Muscle layer of colon (tissue), 2 donors: Measurements from ENCODE around the gene BAG1.

Source experiments
- H3K27ac ChIP-seq: one replicate; pipeline ENCODE4 v1.7.0; 2013; ENCODE audit warnings: low read depth, mild to moderate bottlenecking, low read length, moderate library complexity
- H3K27me3 ChIP-seq, 2 donors: one replicate each; pipeline ENCODE4 v1.7.0; 2013; ENCODE audit warnings: low read length in 2 of 2, mild to moderate bottlenecking in 2 of 2; ENCODE audit not compliant: insufficient read depth in 2 of 2, control insufficient read depth in 1 of 2
- H3K36me3 ChIP-seq: one replicate; pipeline ENCODE4 v1.7.0; 2013; ENCODE audit warnings: mild to moderate bottlenecking, low read length; ENCODE audit not compliant: insufficient read depth
- H3K4me1 ChIP-seq: one replicate; pipeline ENCODE4 v1.7.0; 2013; ENCODE audit warnings: mild to moderate bottlenecking, low read length; ENCODE audit not compliant: insufficient read depth
- H3K4me3 ChIP-seq, 2 donors: one replicate each; pipeline ENCODE4 v1.7.0; 2013; ENCODE audit warnings: low read length in 2 of 2, low read depth in 1 of 2, mild to moderate bottlenecking in 1 of 2, moderate library complexity in 1 of 2
- H3K9ac ChIP-seq: one replicate; pipeline ENCODE4 v1.7.0; 2013; ENCODE audit warnings: low read length
- H3K9me3 ChIP-seq: one replicate; pipeline ENCODE4 v1.7.0; 2013; ENCODE audit warnings: mild to moderate bottlenecking, low read length
- donor health status: abdominal sarcoma.
- donor health status: Adenocarcinoma of cecum.

Gene BAG1

DNA sequence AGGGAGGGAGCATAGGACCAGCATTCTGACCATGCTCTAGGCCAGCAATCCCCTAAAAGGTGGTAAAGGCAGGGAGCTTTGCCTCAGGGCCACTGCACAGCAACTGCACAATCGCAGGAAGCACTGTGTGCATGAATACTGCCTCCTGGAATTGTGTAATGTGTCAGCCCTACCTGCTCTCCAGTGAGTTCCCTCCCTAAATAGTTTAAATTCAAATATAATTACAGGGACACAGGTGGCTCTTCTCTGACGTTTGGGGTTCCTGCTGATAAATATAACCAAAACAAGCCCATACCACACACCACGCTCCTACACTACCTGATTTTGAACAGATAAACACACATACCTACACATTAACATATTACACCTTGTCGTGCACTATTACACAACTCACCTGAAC, 9.0 kb downstream of the BAG1 start:
- Histone ChIP-seq H3K36me3 (peaks cover 62% of the 10 kb centered on the region), H3K27ac (no peak overlapping the region), H3K4me3 (no peak overlapping the region)

DNA sequence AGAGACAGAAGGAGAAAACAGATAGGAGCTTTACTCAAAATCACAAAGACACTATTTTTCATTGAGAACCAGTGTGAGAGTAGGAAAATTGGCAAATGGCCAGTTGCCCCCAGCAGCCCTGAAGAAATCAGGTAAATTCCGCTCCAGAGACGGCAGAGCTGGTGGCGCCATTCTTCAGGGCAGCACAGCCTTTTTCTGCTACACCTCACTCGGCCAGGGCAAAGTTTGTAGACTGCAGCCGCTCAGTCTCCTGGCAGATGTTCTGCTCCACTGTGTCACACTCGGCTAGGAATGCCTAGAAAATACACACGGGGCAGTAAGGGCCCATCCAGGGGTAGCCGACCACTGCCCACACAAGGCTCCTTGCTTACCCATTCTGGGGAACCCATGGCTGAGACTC, 9.5 kb downstream of the BAG1 start:
- Histone ChIP-seq H3K36me3 (peaks cover 58% of the 10 kb centered on the region), H3K9ac (no peak overlapping the region), H3K27ac (no peak overlapping the region), H3K4me1 (no peaks in the 10 kb centered on the region), H3K9me3 (no peaks in the 10 kb centered on the region), H3K4me3 (no peak overlapping the region), H3K27me3 (no peaks in the 10 kb centered on the region)

More for the DNA sequence above, 9.0 kb downstream of the BAG1 start:
- no peaks in the 10 kb centered on the region for H3K9me3 ChIP-seq
- H3K4me1 ChIP-seq: no peaks in the 10 kb centered on the region
- H3K9ac ChIP-seq: no peak overlapping the region
- H3K27me3 ChIP-seq: no peaks in the 10 kb centered on the region

DNA sequence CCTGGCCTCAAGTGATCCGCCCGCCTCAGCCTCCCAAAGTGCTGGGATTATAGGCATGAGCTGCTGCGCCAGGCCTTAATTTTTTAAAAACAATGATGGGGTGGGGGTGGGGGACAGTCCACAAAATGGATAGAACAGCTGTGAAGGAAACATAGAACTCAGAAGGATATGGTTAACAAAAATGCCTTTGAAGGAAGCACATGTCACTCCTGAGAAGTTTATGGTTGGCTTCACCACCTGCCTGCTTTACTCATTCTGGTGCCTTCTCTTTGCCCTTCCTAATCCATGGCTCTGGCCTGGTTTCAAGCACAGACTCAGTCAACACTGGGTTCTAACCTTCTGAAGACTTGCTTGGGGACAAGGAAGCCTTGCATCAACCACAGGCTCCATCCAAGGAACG, 10.3 kb downstream of the BAG1 start:
- Histone ChIP-seq H3K27me3 (no peaks in the 10 kb centered on the region), H3K9me3 (no peaks in the 10 kb centered on the region), H3K27ac (no peak overlapping the region), H3K4me1 (no peaks in the 10 kb centered on the region), H3K4me3 (no peak overlapping the region), H3K9ac (no peak overlapping the region), H3K36me3 (peaks cover 50% of the 10 kb centered on the region)

DNA sequence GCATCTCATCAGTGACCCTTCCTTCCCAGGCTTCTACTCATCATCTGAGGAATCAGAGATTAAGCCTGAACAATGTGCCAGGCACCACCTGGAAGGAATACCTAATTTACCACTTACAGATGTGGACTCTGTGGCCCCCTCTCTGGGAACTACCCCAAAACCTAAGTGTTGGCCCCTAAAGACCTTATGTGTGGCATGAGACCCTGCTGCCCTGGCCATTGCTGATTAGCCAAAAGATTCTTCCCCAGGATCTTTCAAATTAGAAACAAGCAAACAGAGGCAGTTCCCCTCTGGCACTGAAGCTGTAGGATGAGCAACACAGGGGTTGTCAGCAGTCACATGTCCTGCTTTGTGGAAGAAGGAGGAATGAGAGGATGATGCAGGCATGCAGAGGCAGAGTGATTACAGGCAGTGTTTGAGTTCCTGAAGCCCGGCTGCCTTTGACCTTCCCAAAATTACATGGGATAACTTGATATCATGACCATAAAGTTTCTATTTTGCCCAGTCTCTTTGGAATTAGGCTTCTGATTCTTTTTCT, 14.0 kb downstream of the BAG1 start:
- Histone ChIP-seq H3K4me3 (no peak overlapping the region), H3K9me3 (no peaks in the 10 kb centered on the region), H3K9ac (no peak overlapping the region), H3K4me1 (no peaks in the 10 kb centered on the region), H3K27me3 (no peaks in the 10 kb centered on the region), H3K27ac (no peak overlapping the region), H3K36me3 (peaks cover 32% of the 10 kb centered on the region)

DNA sequence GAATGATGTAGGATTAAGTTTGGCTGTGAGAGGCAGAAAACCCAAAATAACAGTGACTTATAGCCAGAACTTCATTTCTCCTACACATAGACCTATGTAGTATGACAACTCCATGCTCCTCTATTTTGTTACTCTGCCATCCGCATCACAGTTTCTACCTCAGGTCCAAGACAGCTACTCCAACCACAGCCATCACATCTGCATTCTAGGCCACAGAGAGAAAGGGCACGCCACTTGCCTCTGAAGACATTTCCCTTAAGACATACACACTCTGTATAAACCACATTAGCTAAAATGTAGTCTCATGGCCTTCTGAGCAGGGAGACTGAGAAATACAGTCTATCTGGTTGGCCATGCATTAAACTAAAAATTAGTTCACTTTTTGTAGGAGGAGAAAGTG, 14.5 kb downstream of the BAG1 start:
- no peak overlapping the region for H3K4me3 ChIP-seq
- H3K36me3 ChIP-seq: peaks cover 26% of the 10 kb centered on the region
- H3K9me3 ChIP-seq: no peaks in the 10 kb centered on the region
- H3K27me3 ChIP-seq: no peaks in the 10 kb centered on the region
- H3K27ac ChIP-seq: no peak overlapping the region
- H3K4me1 ChIP-seq: no peaks in the 10 kb centered on the region
- H3K9ac ChIP-seq: no peak overlapping the region

DNA sequence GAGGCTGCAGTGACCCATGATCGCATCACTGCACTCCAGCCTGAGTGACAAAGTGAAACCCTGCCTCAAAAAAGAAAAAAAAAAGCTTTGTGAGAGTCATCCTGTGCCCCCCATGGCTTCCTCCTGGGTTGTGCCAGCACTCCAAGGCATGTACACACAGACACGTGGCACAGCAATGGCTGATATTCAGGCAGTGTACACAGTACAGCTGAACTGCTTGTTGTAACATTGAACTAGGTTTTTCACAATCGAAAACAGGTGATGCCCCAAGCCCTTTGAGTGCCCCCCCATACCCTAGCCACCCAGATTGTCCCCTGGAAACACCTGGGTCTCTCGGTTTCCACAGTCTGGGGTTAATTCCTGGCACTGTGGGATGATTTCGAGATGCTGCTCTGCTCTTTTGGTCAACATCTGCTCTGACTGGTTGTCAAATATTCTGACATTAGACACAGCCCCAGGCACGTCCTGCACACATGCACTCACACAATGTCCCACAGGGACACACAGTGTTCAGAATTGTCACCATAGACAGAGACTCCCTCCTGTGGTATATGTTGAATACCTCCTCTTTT, 15.3 kb downstream of the BAG1 start:
- Histone ChIP-seq H3K27ac (no peak overlapping the region), H3K27me3 (no peaks in the 10 kb centered on the region), H3K9ac (no peak overlapping the region), H3K4me1 (no peaks in the 10 kb centered on the region), H3K9me3 (no peaks in the 10 kb centered on the region), H3K4me3 (no peak overlapping the region), H3K36me3 (peaks cover 18% of the 10 kb centered on the region)

DNA sequence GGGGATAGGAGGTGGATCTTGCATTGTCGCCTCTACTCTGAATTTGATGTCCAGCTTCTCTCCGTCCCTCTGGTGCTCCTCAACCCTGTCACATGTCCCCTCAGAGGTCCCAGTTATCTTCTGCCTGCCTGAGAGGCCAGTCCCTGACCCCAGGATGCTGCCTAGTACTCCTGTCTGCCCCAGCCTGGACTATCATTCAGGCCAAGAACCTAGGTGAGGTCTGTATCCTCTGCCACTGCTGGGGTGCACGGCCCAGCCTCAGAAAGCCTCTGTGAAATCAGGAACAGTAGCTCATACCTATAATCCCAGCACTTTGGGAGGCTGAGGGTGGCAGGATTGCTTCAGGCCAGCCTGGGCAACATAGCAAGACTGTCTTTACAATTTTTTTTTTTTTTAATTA, 15.9 kb downstream of the BAG1 start:
- Histone ChIP-seq H3K9ac (no peak overlapping the region), H3K4me1 (no peaks in the 10 kb centered on the region), H3K27ac (no peak overlapping the region), H3K36me3 (peaks cover 18% of the 10 kb centered on the region), H3K4me3 (no peak overlapping the region), H3K9me3 (no peaks in the 10 kb centered on the region), H3K27me3 (no peaks in the 10 kb centered on the region)

DNA sequence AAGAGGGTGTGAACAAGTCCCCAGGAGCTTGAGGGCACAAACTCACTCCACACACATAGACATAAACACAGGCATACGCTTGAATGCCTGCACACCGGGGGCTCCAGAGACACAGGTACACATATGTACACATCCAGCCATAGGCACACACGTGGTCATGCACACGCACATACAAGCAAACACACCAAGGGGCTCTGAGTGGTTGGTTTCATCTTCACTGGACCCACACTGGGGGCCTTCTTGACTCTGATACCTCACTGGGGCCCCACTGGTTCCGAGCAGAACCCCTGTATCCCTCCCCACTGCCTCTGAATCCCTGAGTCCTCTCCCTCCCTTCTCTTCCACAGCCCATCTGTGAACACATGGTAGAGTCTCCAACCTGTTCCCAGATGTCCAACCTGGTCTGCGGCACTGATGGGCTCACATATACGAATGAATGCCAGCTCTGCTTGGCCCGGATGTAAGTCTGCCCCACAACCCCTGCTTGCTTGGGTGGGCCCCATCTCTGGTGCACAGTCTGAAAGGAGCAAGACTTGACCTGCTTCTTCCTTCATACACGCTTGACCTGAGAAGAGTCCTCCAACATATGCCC, 18.1 kb downstream of the BAG1 start:
- Histone ChIP-seq H3K27me3 (no peaks in the 10 kb centered on the region), H3K9me3 (no peaks in the 10 kb centered on the region), H3K9ac (no peak overlapping the region)

DNA sequence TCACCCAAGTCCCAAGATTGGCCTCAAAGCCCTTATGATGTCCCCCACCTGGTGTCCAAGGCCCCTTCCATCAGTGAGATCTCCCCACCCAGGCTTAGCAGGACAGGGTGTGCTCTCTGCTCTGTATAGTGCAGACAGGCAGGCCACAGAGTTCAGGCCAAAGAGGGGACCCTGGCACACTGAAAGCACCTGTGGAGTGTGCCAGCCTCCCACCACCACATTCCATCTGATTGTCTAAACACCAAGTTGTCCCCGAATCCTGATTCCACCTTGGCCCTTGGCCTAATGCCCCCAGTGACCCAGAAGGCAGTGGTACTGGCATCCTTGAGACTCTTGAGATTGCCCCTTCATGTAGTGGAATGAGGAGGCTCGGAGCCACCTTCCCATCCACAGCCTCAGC, 19.2 kb downstream of the BAG1 start:
- Histone ChIP-seq H3K36me3 (peaks cover 11% of the 10 kb centered on the region), H3K9ac (no peak overlapping the region), H3K27me3 (no peaks in the 10 kb centered on the region), H3K9me3 (no peaks in the 10 kb centered on the region), H3K4me1 (no peaks in the 10 kb centered on the region), H3K27ac (no peak overlapping the region), H3K4me3 (no peak overlapping the region)

More for the DNA sequence above, 18.1 kb downstream of the BAG1 start:
- H3K27ac ChIP-seq: no peak overlapping the region
- H3K36me3 ChIP-seq: peaks cover 11% of the 10 kb centered on the region
- H3K4me3 ChIP-seq: no peak overlapping the region
- no peaks in the 10 kb centered on the region for H3K4me1 ChIP-seq

DNA sequence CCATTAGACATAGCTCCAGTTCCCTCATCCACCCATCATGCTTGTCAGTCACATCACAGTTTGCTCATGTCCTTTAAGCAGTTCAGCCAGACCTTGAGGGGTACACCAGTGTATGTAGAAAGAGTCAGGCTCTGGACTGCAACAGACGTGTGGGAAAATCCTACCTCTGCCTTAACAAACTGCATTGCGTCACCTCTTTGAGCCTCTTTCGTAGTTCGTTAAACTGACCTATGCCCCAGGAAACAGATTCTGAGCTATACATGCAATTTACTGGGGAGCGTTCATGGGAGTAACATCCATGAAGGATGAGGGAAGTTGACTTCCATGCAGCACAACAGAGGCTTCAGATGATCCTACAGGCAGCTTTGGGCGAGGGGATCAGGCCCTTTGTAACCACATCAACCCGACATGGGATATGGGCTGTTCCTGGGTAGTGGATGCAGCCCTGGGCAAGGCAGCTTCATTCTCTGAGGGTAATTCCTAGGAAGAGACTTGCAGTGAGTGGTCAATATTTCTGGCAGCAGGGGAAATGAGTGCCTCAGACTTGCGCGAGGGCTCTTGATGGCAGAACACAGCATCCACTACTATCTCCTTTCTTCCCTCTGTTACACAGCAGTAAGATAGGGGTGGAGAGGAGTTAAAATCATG, 20.2 kb downstream of the BAG1 start:
- Histone ChIP-seq H3K27ac (no peak overlapping the region), H3K9me3 (no peaks in the 10 kb centered on the region), H3K36me3 (peaks cover 11% of the 10 kb centered on the region), H3K4me1 (no peaks in the 10 kb centered on the region), H3K9ac (no peak overlapping the region), H3K4me3 (no peak overlapping the region), H3K27me3 (no peaks in the 10 kb centered on the region)

DNA sequence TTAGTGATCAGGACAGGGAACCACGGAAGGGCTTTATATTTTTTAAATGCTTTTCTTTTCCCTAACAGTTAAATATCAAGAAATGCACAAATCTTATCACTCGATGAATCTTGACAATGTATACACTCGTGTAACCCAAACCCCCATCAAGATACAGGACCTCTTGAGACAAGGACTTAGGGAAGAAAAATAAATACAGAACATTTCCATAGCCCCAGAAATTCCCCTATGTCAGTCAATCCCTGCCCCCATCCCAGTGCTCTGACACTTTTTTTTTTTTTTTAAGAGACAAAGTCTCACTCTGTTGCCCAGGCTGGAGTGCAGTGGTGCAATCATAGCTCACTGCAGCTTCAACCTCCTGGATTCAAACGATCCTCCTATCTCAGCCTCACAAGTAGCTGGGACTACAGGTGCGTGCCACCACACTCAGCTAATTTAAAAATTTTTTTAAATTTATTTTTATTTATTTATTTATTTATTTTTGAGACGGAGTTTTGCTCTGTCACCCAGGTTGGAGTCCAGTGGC, 21.8 kb downstream of the BAG1 start:
- Histone ChIP-seq H3K9me3 (no peaks in the 10 kb centered on the region), H3K4me1 (no peaks in the 10 kb centered on the region), H3K9ac (no peak overlapping the region), H3K4me3 (no peak overlapping the region), H3K27me3 (no peaks in the 10 kb centered on the region), H3K36me3 (no peaks in the 10 kb centered on the region), H3K27ac (no peak overlapping the region)
